ENCODE results near the gene MDFIC2.
"Not testable (repeated sequence)": the region's sequence is repeated elsewhere in the genome, so short reads cannot be mapped to it uniquely, and the experiment has no call there.

Gene MDFIC2

GRCh38 chr3:70312336-70312735 is at the start of gene MDFIC2:
MDFIC2 (minus strand) TSS chr3:70312638; CDS start chr3:70311973, 665 bp downstream.
- DNase-seq = no peak

GRCh38 chr3:70360979-70361760 is 48.7 kb upstream of the MDFIC2 start:
- DNase-seq = no peak

DNA sequence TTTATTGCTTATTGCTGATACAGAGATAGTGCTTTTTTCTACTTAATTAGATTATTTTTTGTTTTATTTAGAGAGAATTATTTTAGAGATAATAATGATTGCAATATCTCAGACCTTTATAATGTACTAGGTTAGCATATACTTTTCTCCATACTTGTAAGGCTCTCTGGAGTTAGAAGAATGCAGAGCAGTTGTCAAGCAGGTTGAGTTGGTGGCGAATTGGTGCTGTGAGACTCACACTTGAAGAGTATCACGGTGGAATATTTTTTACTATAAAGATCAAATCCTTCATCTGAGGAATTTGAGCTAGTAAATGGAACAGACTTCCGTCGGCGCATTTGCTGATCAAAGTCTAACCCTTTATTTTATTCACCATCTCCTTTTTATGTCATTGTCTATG is 47.3 kb upstream of the MDFIC2 start:
- no peak for DNase-seq

- peak; percentile 37 for DNase-seq
Observed at GRCh38 chr3:70358978-70359580, 46.6 kb upstream of the MDFIC2 start.

- DNase-seq = peak; percentile 10
Observed at GRCh38 chr3:70352215-70352614, 39.8 kb upstream of the MDFIC2 start.

DNA sequence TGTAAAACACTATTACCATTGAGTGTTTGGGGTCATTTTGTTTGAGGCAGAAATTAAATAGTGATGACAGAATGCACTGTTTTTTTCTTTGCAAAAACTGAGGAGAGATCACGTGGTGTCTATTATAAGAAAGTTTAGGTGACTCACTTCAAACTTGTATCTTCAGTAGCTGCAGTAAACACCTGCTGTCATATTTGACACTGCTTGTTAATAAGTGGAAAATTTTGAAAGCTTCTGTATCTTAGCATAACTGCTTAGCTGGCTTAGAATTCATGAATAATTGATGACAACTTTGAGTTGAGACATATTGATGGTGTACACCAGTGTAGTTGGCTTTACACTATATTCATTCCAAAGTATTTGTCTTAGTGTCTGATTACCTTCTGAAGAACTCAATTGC is 29.7 kb upstream of the MDFIC2 start:
- DNase-seq = peak; percentile 19

GRCh38 chr3:70336885-70337284 is 24.4 kb upstream of the MDFIC2 start:
- DNase-seq = not testable (repeated sequence)

DNA sequence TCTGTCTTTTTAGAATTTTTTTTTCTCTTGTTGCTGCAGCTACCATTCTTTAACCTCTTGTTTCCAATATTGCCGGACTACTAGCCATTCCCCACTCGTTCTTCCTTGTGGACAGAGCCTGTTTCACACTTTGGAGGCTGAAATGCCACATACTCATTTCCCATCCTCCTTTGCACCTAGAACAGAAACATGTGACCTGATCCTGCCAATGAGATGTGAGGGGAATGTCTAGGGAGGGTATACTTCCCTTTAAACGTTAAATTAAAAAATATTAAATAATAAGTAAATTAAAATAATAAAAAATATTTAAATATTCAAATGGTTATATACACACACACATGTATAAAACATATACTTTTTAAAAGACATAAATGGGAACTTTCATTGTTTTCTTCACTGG is 20.6 kb upstream of the MDFIC2 start:
- DNase-seq = no peak

- DNase-seq = no peak
Observed at GRCh38 chr3:70315021-70315420, 2.6 kb upstream of the MDFIC2 start.

DNA sequence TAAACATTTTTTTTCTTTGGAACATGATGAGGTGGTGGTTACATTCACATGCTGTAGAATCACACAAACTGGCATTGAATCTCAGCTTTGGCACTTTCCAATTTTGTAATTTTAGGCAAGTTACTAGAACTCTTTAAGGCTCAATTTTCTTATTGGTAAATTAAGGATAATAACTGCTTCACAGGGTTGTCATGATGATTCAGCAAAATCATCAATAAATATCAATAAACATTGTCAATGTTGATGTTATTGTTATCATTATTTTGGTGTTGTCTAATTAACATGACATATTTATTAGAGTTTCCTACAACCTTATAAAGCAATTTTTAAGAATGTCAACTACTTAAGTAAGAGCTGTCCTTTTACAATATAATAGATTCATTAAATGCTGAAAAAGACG is 1.6 kb downstream of the MDFIC2 start:
- DNase-seq = no peak

- no peak for DNase-seq
Observed at GRCh38 chr3:70309591-70309990, 2.8 kb downstream of the MDFIC2 start.

- DNase-seq = peak; percentile 2
Observed at GRCh38 chr3:70308760-70309159, 3.7 kb downstream of the MDFIC2 start.

DNA sequence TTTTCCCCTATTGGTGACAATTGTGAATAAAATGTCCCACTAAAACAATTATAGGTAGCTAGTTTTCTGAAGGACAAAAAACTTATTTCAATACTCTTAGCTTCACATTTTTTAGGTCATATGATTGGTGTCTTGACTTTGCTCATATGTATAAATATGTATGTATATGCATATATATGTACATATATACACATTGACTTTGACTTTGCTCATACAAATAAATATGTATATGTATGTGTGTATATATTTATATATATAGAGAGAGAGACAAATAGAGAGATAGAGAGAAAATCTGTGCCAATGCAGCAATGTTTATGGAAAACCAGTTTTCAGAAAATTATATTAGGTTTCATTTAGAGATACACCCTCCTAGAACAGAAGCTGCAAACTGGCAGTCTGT is 5.7 kb downstream of the MDFIC2 start:
- no peak for DNase-seq

GRCh38 chr3:70298385-70298784 is 14.1 kb downstream of the MDFIC2 start:
- DNase-seq = no peak

DNA sequence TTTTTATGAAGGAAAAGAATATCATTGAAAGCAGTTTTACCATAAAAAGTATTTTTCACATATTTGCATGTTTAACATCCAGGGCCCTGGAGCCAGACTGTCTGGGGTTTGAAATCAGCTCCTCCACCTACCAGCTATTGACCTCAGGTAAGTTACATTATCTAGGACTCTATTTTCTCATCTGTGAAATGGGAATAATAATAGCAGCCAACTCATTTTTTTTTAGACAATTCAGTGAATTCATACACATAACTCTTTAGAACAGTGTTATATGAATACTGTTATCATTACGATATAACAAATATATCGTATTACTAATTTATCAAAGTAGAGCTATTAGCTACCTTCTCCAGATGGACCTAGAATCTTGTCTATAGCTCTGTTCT is 21.3 kb downstream of the MDFIC2 start:
- DNase-seq = no peak

DNA sequence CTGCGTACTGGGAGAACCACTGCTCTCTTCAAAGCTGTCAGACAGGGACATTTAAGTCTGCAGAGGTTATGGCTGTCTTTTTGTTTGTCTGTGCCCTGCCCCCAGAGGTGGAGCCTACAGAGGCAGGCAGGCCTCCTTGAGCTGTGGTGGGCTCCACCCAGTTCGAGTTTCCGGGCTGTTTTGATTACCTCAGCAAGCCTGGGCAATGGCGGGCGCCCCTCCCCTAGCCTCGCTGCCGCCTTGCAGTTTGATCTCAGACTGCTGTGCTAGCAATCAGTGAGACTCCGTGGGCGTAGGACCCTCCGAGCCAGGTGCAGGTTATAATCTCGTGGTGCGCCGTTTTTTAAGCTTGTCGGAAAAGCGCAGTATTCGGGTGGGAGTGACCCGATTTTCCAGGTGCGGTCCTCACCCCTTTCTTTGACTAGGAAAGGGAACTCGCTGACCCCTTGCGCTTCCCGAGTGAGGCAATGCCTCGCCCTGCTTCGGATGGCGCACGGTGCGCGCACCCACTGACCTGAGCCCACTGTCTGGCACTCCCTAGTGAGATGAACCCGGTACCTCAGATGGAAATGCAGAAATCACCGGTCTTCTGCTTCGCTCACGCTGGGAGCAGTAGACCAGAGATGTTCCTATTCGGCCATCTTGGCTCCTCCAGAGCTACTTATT is 21.9 kb downstream of the MDFIC2 start:
- not testable (repeated sequence) for DNase-seq

GRCh38 chr3:70281663-70282062 is 30.8 kb downstream of the MDFIC2 start:
- DNase-seq = peak; percentile 0

- DNase-seq = peak; percentile 61
Observed at GRCh38 chr3:70277304-70277703, 35.1 kb downstream of the MDFIC2 start.

DNA sequence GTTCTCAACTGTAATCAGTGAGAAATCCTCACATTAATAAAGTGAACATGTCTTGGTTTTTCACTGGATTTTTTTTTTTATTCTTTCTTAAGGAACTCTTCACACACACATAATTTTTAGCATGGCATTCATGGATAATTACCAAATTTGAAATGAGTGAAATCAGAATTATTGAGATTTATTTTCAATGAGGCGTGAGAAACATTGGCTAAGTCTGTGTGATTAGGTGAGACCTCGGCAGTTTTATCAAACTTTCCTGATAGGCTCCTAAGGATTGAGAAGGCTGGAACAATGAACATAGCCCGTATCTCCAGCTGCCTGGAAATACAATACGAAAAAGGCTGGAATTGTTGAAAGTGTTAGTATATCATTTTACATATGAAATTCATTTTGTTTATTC is 35.5 kb downstream of the MDFIC2 start:
- no peak for DNase-seq

DNA sequence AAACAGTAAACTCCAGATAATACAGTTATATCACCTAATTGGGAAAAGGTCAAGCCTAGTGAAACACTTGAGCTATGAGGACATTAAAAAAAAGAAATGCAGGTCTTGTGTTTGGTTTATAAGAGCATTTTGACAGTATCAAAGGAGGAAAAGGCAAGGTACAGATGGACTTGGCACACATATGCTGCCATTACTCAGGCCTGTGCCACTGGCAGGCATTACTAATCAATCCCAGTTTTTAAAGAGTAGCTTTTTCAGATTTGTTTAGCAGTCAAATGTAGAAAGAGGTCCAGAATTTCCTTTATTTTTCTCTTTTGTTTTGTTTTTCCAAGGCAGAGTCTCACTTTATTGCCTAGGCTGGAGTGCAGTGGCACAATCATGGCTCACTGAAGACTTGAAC is 38.9 kb downstream of the MDFIC2 start:
- peak; percentile 1 for DNase-seq

- no peak for DNase-seq
Observed at GRCh38 chr3:70272798-70273197, 39.6 kb downstream of the MDFIC2 start.

- DNase-seq = peak; percentile 59
Observed at GRCh38 chr3:70264122-70264780, 48.2 kb downstream of the MDFIC2 start.

DNA sequence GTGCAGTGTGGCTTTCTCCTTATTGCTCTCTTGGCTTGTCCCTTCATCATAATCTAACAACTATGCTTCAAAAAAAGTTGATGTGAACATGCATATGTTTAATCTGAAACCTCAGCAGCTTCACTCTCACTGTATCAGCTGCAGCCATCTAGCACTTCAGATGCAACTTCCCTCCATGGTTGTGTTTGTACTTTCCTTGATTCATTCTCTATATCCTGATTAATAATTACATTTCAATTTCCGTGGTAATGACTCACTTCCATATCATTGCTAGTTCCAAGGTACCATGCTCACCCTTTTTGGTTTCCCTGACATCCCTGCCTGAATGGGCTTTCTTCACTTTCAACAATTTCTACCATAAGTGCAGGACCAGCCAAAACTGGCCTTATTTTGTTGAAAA is 51.2 kb downstream of the MDFIC2 start:
- no peak for DNase-seq

DNA sequence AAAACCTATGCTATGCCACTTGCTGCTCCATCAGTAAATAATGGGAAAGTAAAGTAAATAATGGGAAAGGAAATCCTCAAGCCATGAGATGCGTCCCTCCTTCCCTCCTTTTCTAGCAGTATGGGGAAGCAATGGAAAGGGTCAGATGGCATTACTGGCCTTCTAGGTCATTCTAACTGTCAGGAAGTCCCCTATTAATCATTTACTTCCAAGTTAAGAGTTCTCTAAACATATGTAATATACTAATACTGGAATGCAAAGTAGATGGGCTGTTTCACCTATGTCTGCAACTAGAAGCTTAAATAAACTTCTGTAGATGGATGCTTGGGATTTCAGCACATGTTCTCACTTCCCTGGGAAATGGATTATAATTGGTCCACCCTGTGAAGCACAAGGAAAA is 55.9 kb downstream of the MDFIC2 start:
- peak; percentile 0 for DNase-seq
